Fibroblast of mammary gland (primary cell): ENCODE data around the gene ZNF732.
"Not testable (repeated sequence)": the region's sequence is repeated elsewhere in the genome, so short reads cannot be mapped to it uniquely, and the experiment has no call there.

Source experiments
- DNase-seq: peaks from one replicate; pipeline ENCODE4 v3.0.0-alpha.2; 2010; ENCODE audit warnings: low read depth
- H3K4me3 ChIP-seq: 2 replicates; pipeline ENCODE4 v1.5.1; 2011; ENCODE audit warnings: low read depth, mild to moderate bottlenecking, low read length, moderate library complexity; ENCODE audit not compliant: control insufficient read depth
- CTCF ChIP-seq: conservative IDR thresholded peaks from 2 replicates; pipeline ENCODE4 v1.5.1; 2011; ENCODE audit warnings: low read depth, low read length, inconsistent platforms; ENCODE audit not compliant: control insufficient read depth, insufficient read depth

Gene ZNF732

DNA sequence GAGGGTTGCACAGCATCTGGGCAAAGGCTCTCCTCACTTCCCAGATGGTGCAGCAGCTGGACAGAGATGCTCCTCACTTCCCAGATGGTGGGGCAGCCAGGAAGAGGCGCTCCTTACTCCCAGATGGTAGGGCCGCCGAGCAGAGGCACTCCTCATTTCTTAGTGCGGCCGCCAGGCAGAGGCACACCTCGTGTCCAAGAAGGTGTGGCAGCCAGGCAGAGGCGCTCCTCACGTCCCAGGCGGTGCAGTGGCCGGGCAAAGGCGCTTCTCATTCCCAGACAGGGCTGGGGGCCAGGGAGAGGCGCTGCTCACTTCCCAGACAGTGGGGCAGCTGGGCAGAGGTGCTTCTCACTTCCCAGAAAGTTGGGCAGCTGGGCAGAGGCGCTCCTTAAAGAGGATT is 48.8 kb downstream of the ZNF732 start:
- no peak for TF ChIP-seq CTCF
- H3K4me3 ChIP-seq, result no peak overlapping the region
- no peak for DNase-seq

- no peak for DNase-seq
- no peak for TF ChIP-seq CTCF
- H3K4me3 ChIP-seq, result no peak overlapping the region
Observed at GRCh38 chr4:253936-254756, 51.1 kb downstream of the ZNF732 start.

DNA sequence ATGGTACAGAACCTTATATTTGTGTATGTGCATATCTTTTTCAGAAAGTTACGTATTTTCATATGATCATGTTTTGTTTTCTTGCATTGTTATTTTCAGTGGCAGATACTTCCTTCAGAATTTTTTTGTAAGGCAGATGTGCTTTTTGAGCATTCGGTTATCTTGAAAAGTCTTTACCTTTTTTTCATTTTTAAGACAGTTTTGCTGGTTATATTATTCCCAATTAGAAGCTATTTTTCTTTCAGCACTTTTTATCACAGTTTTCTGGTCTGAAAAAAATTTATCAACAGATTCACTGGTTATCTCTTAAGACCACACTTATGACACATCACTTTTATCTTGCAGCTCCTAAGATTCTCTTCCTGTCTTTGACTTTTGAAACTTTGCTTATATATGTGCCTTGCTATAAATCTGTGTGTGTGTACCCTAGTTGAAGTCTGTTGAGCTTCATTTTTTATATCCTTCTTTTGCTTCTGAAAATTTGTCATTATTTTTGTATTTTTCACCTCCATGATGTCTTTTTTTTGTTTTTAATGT is 53.1 kb downstream of the ZNF732 start:
- no peak overlapping the region for H3K4me3 ChIP-seq
- no peak for TF ChIP-seq CTCF
- DNase-seq, result no peak

DNA sequence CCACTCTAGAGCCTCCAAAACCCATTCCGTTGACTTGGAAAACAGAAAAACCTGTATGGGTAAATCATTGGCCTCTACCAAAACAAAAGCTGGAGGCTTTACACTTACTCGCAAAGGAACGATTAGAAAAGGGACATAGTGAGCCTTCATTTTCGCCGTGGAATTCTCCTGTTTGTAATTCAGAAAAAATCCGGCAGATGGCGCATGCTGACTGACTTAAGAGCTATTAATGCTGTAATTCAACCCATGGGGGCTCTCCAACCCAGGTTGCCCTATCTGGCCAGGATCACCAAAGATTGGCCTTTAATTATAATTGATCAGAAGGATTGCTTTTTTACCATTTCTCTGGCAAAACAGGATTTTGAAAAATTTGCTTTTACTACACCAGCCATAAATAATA is 60.8 kb downstream of the ZNF732 start:
- TF ChIP-seq CTCF, result peak; percentile 33
- H3K4me3 ChIP-seq, result no peak overlapping the region
- DNase-seq, result peak; percentile 18

DNA sequence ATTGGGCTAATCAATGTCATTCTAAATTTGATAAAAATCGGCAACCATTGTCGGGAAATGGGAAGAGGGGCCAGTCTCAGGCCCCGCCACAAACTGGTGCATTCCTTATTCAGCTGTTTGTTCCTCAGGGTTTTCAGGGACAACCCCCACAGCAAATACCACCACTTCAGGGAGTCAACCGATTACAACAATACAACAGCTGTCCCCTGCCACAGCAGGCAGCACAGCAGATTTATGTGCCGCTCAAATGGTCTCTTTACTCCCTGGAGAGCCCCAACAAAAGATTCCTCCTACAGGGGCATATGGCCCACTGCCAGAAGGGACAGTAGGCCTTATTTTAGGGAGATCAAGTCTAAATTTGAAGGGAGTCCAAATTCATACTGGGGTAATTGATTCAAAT is 61.8 kb downstream of the ZNF732 start:
- no peak for TF ChIP-seq CTCF
- DNase-seq, result no peak
- no peak overlapping the region for H3K4me3 ChIP-seq

DNA sequence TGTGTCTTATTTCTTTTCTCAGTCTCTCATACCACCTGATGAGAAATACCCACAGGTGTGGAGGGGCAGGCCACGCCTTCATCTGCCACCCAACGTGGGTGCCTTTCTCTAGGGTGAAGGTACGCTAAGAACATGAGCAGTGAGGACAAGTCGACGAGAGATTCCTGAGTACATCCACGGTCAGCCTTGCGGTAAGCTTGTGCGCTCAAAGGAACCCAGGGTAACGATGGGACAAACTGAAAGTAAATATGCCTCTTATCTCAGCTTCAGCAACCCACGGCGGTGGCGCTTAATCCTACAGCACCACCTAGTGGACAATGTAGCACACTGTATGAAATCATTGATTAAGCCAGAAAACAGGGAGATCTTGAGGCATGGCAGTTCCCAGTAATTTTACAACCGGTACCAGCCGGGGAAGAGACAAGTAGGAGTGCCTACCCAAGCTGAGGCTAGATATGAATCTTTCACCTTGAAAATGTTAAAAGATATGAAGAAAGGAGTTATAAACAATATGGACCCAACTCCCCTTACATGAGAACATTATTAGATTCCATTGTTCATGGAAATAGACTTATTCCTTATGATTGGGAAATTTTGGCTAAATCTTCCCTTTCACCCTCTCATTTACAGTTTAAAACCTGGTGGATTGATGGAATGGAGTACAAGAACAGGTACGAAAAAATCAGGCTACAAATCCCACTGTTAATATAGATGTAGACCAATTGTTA is 63.0 kb downstream of the ZNF732 start:
- peak; percentile 52 for DNase-seq
- no peak overlapping the region for H3K4me3 ChIP-seq
- peak; percentile 46 for TF ChIP-seq CTCF

- H3K4me3 ChIP-seq, DNase-seq: not testable (repeated sequence)
Observed at GRCh38 chr4:241411-241810, 63.9 kb downstream of the ZNF732 start.
